Natural killer cell (primary cell): ENCODE data around the gene GPR89A. TPM values are rescaled to one million over a fixed set of nuclear protein-coding genes. Genes with fewer than 3 reads are reported as not detected.
A peak's percentile ranks its signal among the peaks of the same experiment; 100 is the strongest.
"Not testable (repeated sequence)": the region's sequence is repeated elsewhere in the genome, so short reads cannot be mapped to it uniquely, and the experiment has no call there.

Experiments used
- ATAC-seq, 3 donors: fragments of 150-1000 bp in 2 of 3; fragments of 200-7000 bp in 1 of 3; cut with Tn5 transposase; 1 replicate in 1 of 3; 2 replicates in 2 of 3; pipeline ENCODE4 v1.10.0; 2021; ENCODE audit warnings: mild to moderate bottlenecking in 2 of 3, moderate library complexity in 2 of 3
- DNase-seq, 2 donors: peaks; one replicate each; pipeline versions ENCODE4 v3.0.0 to v3.0.0-alpha.2; 2013 to 2021; ENCODE audit warnings: mixed read lengths in 1 of 2
- H3K27ac ChIP-seq: one replicate; pipeline ENCODE4 v1.5.1; 2013; ENCODE audit warnings: mild to moderate bottlenecking, low read length
- H3K27me3 ChIP-seq: one replicate; pipeline ENCODE4 v1.6.1; 2013; ENCODE audit warnings: low read length; ENCODE audit not compliant: control insufficient read depth, insufficient read depth
- H3K36me3 ChIP-seq: one replicate; pipeline ENCODE4 v1.6.1; 2013; ENCODE audit warnings: low read length; ENCODE audit not compliant: control insufficient read depth, insufficient read depth
- H3K4me1 ChIP-seq: one replicate; pipeline ENCODE4 v1.6.1; 2013; ENCODE audit warnings: low read length; ENCODE audit not compliant: control insufficient read depth, insufficient read depth
- H3K4me3 ChIP-seq: one replicate; pipeline ENCODE4 v1.5.1; 2013; ENCODE audit warnings: low read length
- H3K9me3 ChIP-seq: one replicate; pipeline ENCODE4 v1.6.1; 2013; ENCODE audit warnings: low read length; ENCODE audit not compliant: control insufficient read depth, insufficient read depth
- H3K27ac Mint-ChIP-seq, 2 donors: one replicate each; pipeline ENCODE4 v1.8.0; 2022; ENCODE audit warnings: mild to moderate bottlenecking in 2 of 2, mixed read lengths in 2 of 2, moderate library complexity in 1 of 2
- H3K27me3 Mint-ChIP-seq, 2 donors: one replicate each; pipeline ENCODE4 v1.8.0; 2022; ENCODE audit warnings: low read depth in 2 of 2, mixed read lengths in 2 of 2
- H3K36me3 Mint-ChIP-seq: one replicate; pipeline ENCODE4 v1.8.0; 2022; ENCODE audit warnings: mixed read lengths
- H3K4me1 Mint-ChIP-seq, 2 donors: one replicate each; pipeline ENCODE4 v1.8.0; 2022; ENCODE audit warnings: mixed read lengths in 2 of 2
- H3K4me3 Mint-ChIP-seq: one replicate; pipeline ENCODE4 v1.8.0; 2022; ENCODE audit warnings: mild to moderate bottlenecking, moderate library complexity, mixed read lengths
- H3K9me3 Mint-ChIP-seq, 2 donors: one replicate each; pipeline ENCODE4 v1.8.0; 2022; ENCODE audit warnings: mixed read lengths in 2 of 2
- CTCF ChIP-seq: fragments of 200-600 bp; IDR thresholded peaks from one replicate; pipeline ENCODE4 v1.8.0; 2022; ENCODE audit warnings: antibody characterized with exemption
- WGBS: methylation state at CpG from one replicate; pipeline ENCODE4 v1.1.7; 2013; ENCODE audit warnings: missing lambda C conversion rate; ENCODE audit not compliant: insufficient coverage; 5-methylcytosine and 5-hydroxymethylcytosine counted together
- intact Hi-C: fragments of 100-400 bp; cut with micrococcal nuclease; formaldehyde crosslinking; loops from one replicate; pipeline ENCODE4 v1.14.2; 2022
- total RNA-seq, 4 donors: library from RNA; stranded (reverse); fragments of 120-200 nt in 1 of 4; gene quantifications; one replicate each; pipeline versions ENCODE4 v1.2.3 to v1.2.4, GENCODE V29; 2013 to 2022

The GPR89A gene
- total RNA-seq: 10 to 100 TPM; 31.9 to 50.1 (median 37.2) TPM
- total RNA-seq (2013): 53.7 TPM

GRCh38 chr1:145607833-145608733, at the start of gene GPR89A:
GPR89A (plus strand) TSS chr1:145607988; CDS start chr1:145608134, 146 bp downstream.
- peaks cover 11 to 20% of the 10 kb centered on the region in 2 donors for H3K4me1 Mint-ChIP-seq
- H3K27ac Mint-ChIP-seq: peak within 1 kb of the TSS; percentile 77 to 84
- H3K9me3 ChIP-seq, H3K27me3 ChIP-seq, H3K4me1 ChIP-seq, intact Hi-C loops, H3K36me3 ChIP-seq, H3K9me3 Mint-ChIP-seq, H3K27me3 Mint-ChIP-seq, H3K36me3 Mint-ChIP-seq: not testable (repeated sequence)
- peak within 1 kb of the TSS; percentile 94 for H3K4me3 Mint-ChIP-seq
- peak; percentile 98 to 100 (median 99) for ATAC-seq
- Histone ChIP-seq H3K27ac (peak within 1 kb of the TSS; percentile 79), H3K4me3 (peak within 1 kb of the TSS; percentile 92)
- DNase-seq: peak; percentile 95 to 97
- WGBS: under 1% methylated on average over 45 of the region's 71 CpGs

GRCh38 chr1:145586820-145587219, 21.0 kb upstream of the GPR89A start:
- H3K27me3 Mint-ChIP-seq, H3K36me3 ChIP-seq, H3K4me3 ChIP-seq, intact Hi-C loops, H3K27ac Mint-ChIP-seq, H3K36me3 Mint-ChIP-seq, H3K9me3 Mint-ChIP-seq, H3K27ac ChIP-seq, DNase-seq, ATAC-seq, H3K27me3 ChIP-seq, H3K9me3 ChIP-seq, H3K4me1 ChIP-seq, H3K4me3 Mint-ChIP-seq, H3K4me1 Mint-ChIP-seq: not testable (repeated sequence)
- 90% methylated on average over 3 of the region's 5 CpGs for WGBS

GRCh38 chr1:145590806-145591205, 17.0 kb upstream of the GPR89A start:
- whole genome bisulfite sequencing: no CpG with 5 or more reads among the region's 7 CpGs
- H3K27ac Mint-ChIP-seq: not testable (repeated sequence)

GRCh38 chr1:145592347-145592746, 15.4 kb upstream of the GPR89A start:
- not testable (repeated sequence) for H3K4me1 Mint-ChIP-seq, H3K27ac Mint-ChIP-seq, H3K36me3 Mint-ChIP-seq

More at GRCh38 chr1:145590806-145591205, 17.0 kb upstream of the GPR89A start:
- H3K4me1 Mint-ChIP-seq, H3K36me3 ChIP-seq, ATAC-seq, H3K27ac ChIP-seq, H3K4me1 ChIP-seq, H3K9me3 Mint-ChIP-seq, H3K4me3 ChIP-seq, H3K9me3 ChIP-seq, H3K4me3 Mint-ChIP-seq, H3K36me3 Mint-ChIP-seq, H3K27me3 ChIP-seq: not testable (repeated sequence)
- intact Hi-C loops: loop anchor here (5.0 kb wide), 1 partner anchor 131 kb away; no protein-coding TSS in a partner anchor
- TF ChIP-seq CTCF: peak; percentile 27
- peak in 1 of 2 donors; percentile 34 for DNase-seq
- H3K27me3 Mint-ChIP-seq: peaks cover 7 to 11% of the 10 kb centered on the region in 2 donors

GRCh38 chr1:145595421-145595820, 12.4 kb upstream of the GPR89A start:
- H3K4me3 ChIP-seq, H3K27me3 ChIP-seq, DNase-seq, H3K36me3 Mint-ChIP-seq, intact Hi-C loops, H3K9me3 ChIP-seq, H3K36me3 ChIP-seq, H3K4me1 Mint-ChIP-seq, H3K9me3 Mint-ChIP-seq, H3K4me3 Mint-ChIP-seq, H3K27ac ChIP-seq, H3K27ac Mint-ChIP-seq, H3K4me1 ChIP-seq, ATAC-seq: not testable (repeated sequence)
- peaks cover 13 to 38% of the 10 kb centered on the region in 2 donors for H3K27me3 Mint-ChIP-seq

More at GRCh38 chr1:145592347-145592746, 15.4 kb upstream of the GPR89A start:
- H3K4me3 Mint-ChIP-seq, H3K27ac ChIP-seq, H3K9me3 Mint-ChIP-seq, H3K4me1 ChIP-seq, DNase-seq, H3K36me3 ChIP-seq, H3K4me3 ChIP-seq, H3K9me3 ChIP-seq, H3K27me3 ChIP-seq, ATAC-seq: not testable (repeated sequence)
- intact Hi-C loops: loop anchor here (5.0 kb wide), 1 partner anchor 130 kb away; no protein-coding TSS in a partner anchor
- peaks cover 16 to 18% of the 10 kb centered on the region in 2 donors for H3K27me3 Mint-ChIP-seq

- H3K9me3 ChIP-seq, H3K36me3 ChIP-seq, ATAC-seq, H3K4me3 Mint-ChIP-seq, H3K36me3 Mint-ChIP-seq, H3K4me1 Mint-ChIP-seq, H3K9me3 Mint-ChIP-seq, DNase-seq, H3K4me1 ChIP-seq, H3K27me3 ChIP-seq, H3K4me3 ChIP-seq, H3K27ac Mint-ChIP-seq, intact Hi-C loops, H3K27ac ChIP-seq: not testable (repeated sequence)
- H3K27me3 Mint-ChIP-seq: peaks cover 13 to 38% of the 10 kb centered on the region in 2 donors
- 96% methylated on average over 6 of the region's 6 CpGs for WGBS
Observed at GRCh38 chr1:145596236-145596635, 11.6 kb upstream of the GPR89A start.

- H3K27me3 Mint-ChIP-seq: peaks cover 13 to 36% of the 10 kb centered on the region in 2 donors
- H3K9me3 ChIP-seq, H3K36me3 Mint-ChIP-seq, H3K4me1 Mint-ChIP-seq, intact Hi-C loops, H3K4me1 ChIP-seq, H3K27ac Mint-ChIP-seq, H3K4me3 ChIP-seq, H3K27me3 ChIP-seq, ATAC-seq, DNase-seq, H3K9me3 Mint-ChIP-seq, H3K4me3 Mint-ChIP-seq, H3K27ac ChIP-seq, H3K36me3 ChIP-seq: not testable (repeated sequence)
- WGBS: 89% methylated on average over 3 of the region's 5 CpGs
Observed at GRCh38 chr1:145599426-145599825, 8.4 kb upstream of the GPR89A start.
